Transverse colon (tissue), 4 donors: Measurements from ENCODE around the gene ZYG11B. TPM values are rescaled to one million over a fixed set of nuclear protein-coding genes. Genes with fewer than 3 reads are reported as not detected.
"Not testable (repeated sequence)": the region's sequence is repeated elsewhere in the genome, so short reads cannot be mapped to it uniquely, and the experiment has no call there.

ENCODE experiments used
- DNase-seq: peaks from one replicate; pipeline ENCODE4 v3.0.0-alpha.2; 2019
- H3K27ac ChIP-seq, 4 donors: fragments of 200-600 bp; sonication (generic); 2 replicates each; pipeline ENCODE4 v1.5.1; 2016 to 2018; ENCODE audit warnings: inconsistent platforms in 4 of 4
- H3K27me3 ChIP-seq: fragments of 200-600 bp; sonication (generic); 2 replicates; pipeline ENCODE4 v1.5.1; 2017; ENCODE audit warnings: inconsistent platforms
- H3K36me3 ChIP-seq, 4 donors: fragments of 200-600 bp; sonication (generic); 2 replicates each; pipeline ENCODE4 v1.5.1; 2017 to 2019; ENCODE audit warnings: inconsistent platforms in 4 of 4
- H3K4me1 ChIP-seq, 4 donors: fragments of 200-600 bp; sonication (generic); 2 replicates each; pipeline ENCODE4 v1.5.1; 2017 to 2020; ENCODE audit warnings: inconsistent platforms in 4 of 4
- H3K4me3 ChIP-seq, 4 donors: fragments of 200-600 bp; sonication (generic); 1 replicate in 1 of 4; 2 replicates in 3 of 4; pipeline versions ENCODE4 v1.5.1 to v1.6.1; 2017 to 2019; ENCODE audit warnings: inconsistent platforms in 4 of 4
- H3K9me3 ChIP-seq, 2 donors: fragments of 200-600 bp; sonication (generic); 2 replicates each; pipeline ENCODE4 v1.5.1; 2017 to 2019; ENCODE audit warnings: inconsistent platforms in 2 of 2
- EP300 ChIP-seq: sonication (generic); formaldehyde crosslinking; IDR thresholded peaks from one replicate; pipeline ENCODE4 v1.6.1; 2017; ENCODE audit warnings: antibody characterized with exemption, low read depth
- POLR2A ChIP-seq: fragments of 450-650 bp; IDR thresholded peaks from one replicate; pipeline ENCODE4 v1.6.1; 2016; ENCODE audit warnings: antibody characterized with exemption, mild to moderate bottlenecking, moderate library complexity
- POLR2AphosphoS5 ChIP-seq, 3 donors: sonication (generic); formaldehyde crosslinking; IDR thresholded peaks; one replicate each; pipeline ENCODE4 v1.6.1; 2016; ENCODE audit warnings: antibody characterized with exemption in 3 of 3
- WGBS, 2 donors: methylation state at CpG; one replicate each; pipeline ENCODE4 v1.1.5; 2018; ENCODE audit warnings: low coverage in 1 of 2; 5-methylcytosine and 5-hydroxymethylcytosine counted together
- in situ Hi-C, 4 donors: fragments of 200-750 bp; cut with MboI; loops; one replicate each; pipeline versions ENCODE4 v1.15.0 to v1.15.1; 2017; ENCODE audit warnings: low sequenced_read_pairs in 3 of 4, low pct_ligation_motif_present in 1 of 4, low pct_unique_long_range_greater_than_20kb in 1 of 4
- intact Hi-C: fragments of 100-400 bp; cut with DNase I; formaldehyde crosslinking; loops from one replicate; pipeline ENCODE4 v1.15.1; 2023; ENCODE audit warnings: low total_unique reads
- total RNA-seq, 4 donors: library from RNA; depleted of rRNA; stranded (reverse); fragments of >200 nt; gene quantifications; one replicate each; pipeline ENCODE4 v1.1.0, GENCODE V29; 2016
- TF ChIP-seq, protein P1 (sequence below), 5 experiments: fragments of 200-600 bp in 3 of 5; fragments of 450-650 bp in 2 of 5; sonication (generic) in 3 of 5; IDR thresholded peaks; 1 replicate in 2 of 5; 2 replicates in 3 of 5; pipeline ENCODE4 v1.5.1; 2016 to 2017; ENCODE audit warnings: antibody characterized with exemption in 5 of 5, inconsistent platforms in 3 of 5, mild to moderate bottlenecking in 2 of 5, moderate library complexity in 1 of 5

Gene ZYG11B
- total RNA-seq, 4 donors from 2014 or later: 16.9 to 75.9 (median 45.2) TPM

DNA sequence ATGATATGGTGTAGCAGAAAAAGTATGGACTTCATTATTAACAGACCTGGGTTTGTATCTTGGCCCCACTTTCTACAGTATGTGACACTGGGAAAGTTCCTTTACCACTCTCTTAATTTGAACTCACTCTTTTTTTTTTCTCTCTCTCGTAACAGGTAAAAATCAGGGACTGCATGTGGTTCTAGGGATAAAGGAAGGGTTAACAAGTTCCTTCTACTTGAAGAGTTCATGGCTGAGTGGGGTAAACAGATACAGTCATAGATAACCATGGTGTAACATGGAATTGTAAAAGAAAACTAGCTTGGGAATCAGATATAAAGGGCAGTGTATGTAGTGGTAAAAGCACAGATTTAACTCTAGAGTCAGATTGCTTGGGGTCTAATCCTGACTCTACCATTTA lies 21.2 kb downstream of the ZYG11B start:
- Histone ChIP-seq H3K27me3 (no peaks in the 10 kb centered on the region), H3K36me3 (no peaks in the 10 kb centered on the region), H3K4me1 (peaks cover 0 to 31% (median 18%) of the 10 kb centered on the region in 4 donors), H3K4me3 (no peak overlapping the region), H3K9me3 (no peaks in the 10 kb centered on the region), H3K27ac (no peak overlapping the region)
- WGBS, 2 donors: 70 to 93% methylated on average over 1 of the region's 1 CpG
- in situ Hi-C loops (no loop called here), intact Hi-C loops (no loop called here)
- TF ChIP-seq, protein P1, sequence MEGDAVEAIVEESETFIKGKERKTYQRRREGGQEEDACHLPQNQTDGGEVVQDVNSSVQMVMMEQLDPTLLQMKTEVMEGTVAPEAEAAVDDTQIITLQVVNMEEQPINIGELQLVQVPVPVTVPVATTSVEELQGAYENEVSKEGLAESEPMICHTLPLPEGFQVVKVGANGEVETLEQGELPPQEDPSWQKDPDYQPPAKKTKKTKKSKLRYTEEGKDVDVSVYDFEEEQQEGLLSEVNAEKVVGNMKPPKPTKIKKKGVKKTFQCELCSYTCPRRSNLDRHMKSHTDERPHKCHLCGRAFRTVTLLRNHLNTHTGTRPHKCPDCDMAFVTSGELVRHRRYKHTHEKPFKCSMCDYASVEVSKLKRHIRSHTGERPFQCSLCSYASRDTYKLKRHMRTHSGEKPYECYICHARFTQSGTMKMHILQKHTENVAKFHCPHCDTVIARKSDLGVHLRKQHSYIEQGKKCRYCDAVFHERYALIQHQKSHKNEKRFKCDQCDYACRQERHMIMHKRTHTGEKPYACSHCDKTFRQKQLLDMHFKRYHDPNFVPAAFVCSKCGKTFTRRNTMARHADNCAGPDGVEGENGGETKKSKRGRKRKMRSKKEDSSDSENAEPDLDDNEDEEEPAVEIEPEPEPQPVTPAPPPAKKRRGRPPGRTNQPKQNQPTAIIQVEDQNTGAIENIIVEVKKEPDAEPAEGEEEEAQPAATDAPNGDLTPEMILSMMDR (IDR thresholded peaks at IDR 0.05): no peak
- TF ChIP-seq POLR2AphosphoS5 (IDR thresholded peaks at IDR 0.05) (no peak), EP300 (no peak), POLR2A (no peak)
- no peak for DNase-seq

DNA sequence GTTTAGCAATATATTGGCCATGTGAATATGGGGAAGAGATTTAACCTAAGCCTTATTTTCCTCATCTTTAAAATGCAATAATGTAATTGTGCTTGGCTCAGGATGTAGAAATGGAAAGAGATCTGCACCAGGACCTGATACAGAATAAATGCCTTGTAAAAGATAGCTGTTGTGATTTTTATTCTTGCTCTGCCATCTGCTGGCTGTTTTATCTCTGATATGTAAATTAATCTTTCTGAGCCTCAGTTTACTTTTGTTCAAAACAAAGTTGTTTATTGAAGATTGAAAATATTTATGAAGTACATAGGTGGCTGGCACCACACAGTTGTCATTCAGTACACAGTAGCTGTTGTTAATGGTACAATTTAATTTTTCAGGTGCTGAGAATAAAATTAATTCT lies 21.9 kb downstream of the ZYG11B start:
- no peaks in the 10 kb centered on the region for H3K36me3 ChIP-seq
- no peak for DNase-seq
- peaks cover 0 to 31% (median 18%) of the 10 kb centered on the region in 4 donors for H3K4me1 ChIP-seq
- TF ChIP-seq, protein P1 (IDR thresholded peaks at IDR 0.05): peak in 4 of 5 experiments; percentile 13 to 41 (median 21)
- no peak for TF ChIP-seq EP300
- no peak overlapping the region for H3K27ac ChIP-seq
- H3K4me3 ChIP-seq: no peak overlapping the region
- in situ Hi-C loops: no loop called here
- no peaks in the 10 kb centered on the region for H3K27me3 ChIP-seq
- H3K9me3 ChIP-seq: no peaks in the 10 kb centered on the region
- intact Hi-C loops: no loop called here

DNA sequence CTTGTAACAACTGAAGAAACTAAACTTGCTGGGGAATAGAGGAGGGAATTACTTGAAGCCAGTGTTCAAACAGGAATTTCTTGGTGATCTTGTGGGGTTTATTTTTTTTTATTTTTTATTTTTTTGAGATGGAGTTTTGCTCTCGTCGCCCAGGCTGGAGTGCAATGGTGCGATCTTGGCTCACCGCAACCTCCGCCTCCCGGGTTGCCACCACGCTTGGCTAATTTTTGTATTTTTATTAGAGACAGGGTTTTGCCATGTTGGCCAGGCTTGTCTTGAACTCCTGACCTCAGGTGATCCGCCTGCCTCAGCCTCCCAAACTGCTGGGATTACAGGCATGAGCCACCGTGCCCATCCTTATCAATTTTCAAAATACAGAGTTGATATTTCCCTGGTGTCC lies 23.2 kb downstream of the ZYG11B start:
- WGBS, 2 donors: 88 to 90% methylated on average over 7 to 9 of the region's 9 CpGs
- intact Hi-C loops, H3K36me3 ChIP-seq, H3K4me3 ChIP-seq, in situ Hi-C loops, DNase-seq, H3K9me3 ChIP-seq, H3K27me3 ChIP-seq, H3K27ac ChIP-seq: not testable (repeated sequence)
- peaks cover 0 to 31% (median 18%) of the 10 kb centered on the region in 4 donors for H3K4me1 ChIP-seq

DNA sequence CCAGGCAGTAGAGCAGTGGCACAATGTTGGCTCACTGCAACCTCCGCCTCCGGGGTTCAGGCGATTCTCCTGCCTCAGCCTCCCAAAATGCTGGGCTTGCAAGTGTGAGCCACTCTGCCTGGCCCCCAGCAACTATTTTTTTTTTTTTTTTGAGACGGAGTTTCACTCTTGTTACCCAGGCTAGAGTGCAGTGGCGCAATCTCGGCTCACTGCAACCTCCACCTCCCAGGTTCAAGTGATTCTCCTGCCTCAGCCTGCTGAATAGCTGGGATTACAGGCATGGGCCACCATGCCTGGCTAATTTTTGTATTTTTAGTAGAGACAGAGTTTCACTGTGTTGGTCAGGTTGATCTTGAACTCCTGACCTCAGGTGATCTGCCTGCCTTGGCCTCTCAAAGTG lies 23.9 kb downstream of the ZYG11B start:
- H3K4me1 ChIP-seq: peaks cover 0 to 31% (median 15%) of the 10 kb centered on the region in 4 donors
- not testable (repeated sequence) for H3K4me3 ChIP-seq

DNA sequence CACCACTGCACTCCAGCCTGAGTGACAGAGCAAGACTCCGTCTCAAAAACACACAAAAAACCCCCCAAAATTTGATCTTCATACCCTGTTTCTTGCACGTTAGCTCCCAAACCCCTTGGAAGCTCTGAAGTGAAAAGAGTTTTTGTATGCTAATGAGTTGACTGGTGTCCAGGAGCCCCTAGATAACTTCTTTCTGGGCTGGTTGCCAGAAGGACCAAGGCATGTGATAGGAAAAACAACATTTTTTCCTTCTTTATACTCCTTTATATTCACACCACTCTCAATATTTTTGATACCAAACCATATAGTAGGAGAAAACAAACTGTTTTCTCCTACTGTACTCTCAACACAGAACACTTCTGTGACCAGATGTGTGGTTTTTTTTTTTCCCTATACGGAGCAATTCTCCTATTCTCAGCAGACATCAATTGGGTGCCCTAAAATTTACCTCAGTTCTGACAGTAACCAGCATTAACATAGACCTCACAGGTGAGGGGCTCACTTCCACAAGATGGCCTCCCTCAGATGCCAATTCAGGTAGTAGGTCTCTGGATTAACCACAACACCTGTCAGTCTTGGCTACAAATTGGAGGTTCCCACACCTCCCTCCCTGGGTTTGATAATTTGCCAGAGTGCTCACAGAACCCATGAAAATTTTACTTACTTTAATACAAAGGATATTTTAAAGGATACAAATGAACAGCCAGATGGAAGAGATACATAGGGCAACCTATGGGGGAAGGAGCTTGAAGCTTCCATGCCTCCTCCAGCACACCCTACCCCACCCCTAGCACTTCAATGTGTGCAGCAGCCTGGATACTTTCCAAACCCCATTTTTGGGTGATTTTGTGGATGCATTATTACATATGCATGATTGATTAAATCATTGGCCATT lies 25.6 kb downstream of the ZYG11B start:
- H3K4me1 ChIP-seq: peaks cover 0 to 31% (median 14%) of the 10 kb centered on the region in 4 donors
- no peak for TF ChIP-seq POLR2A
- TF ChIP-seq, protein P1 (IDR thresholded peaks at IDR 0.05): no peak
- TF ChIP-seq POLR2AphosphoS5 (IDR thresholded peaks at IDR 0.05): no peak
- no peak overlapping the region for H3K27ac ChIP-seq
- H3K36me3 ChIP-seq: peaks cover 0 to 1% (median 0%) of the 10 kb centered on the region in 4 donors
- in situ Hi-C loops (no loop called here), intact Hi-C loops (no loop called here)
- no peaks in the 10 kb centered on the region for H3K9me3 ChIP-seq
- H3K4me3 ChIP-seq: no peak overlapping the region
- no peaks in the 10 kb centered on the region for H3K27me3 ChIP-seq
- DNase-seq: no peak
- 62 to 67% methylated on average over 2 to 3 of the region's 3 CpGs for WGBS, 2 donors

More for the DNA sequence above, 23.9 kb downstream of the ZYG11B start:
- 83 to 94% methylated on average over 3 to 6 of the region's 6 CpGs for WGBS, 2 donors
- H3K27ac ChIP-seq, in situ Hi-C loops, H3K9me3 ChIP-seq, H3K27me3 ChIP-seq, intact Hi-C loops, DNase-seq, H3K36me3 ChIP-seq: not testable (repeated sequence)
